Endothelial cell of umbilical vein (primary cell): ENCODE measurements around the gene IGFBP4. TPM values are rescaled to one million over a fixed set of nuclear protein-coding genes. Genes with fewer than 3 reads are reported as not detected.

ENCODE experiments used
- BruUV-seq: library from RNA; stranded (reverse); fragments of 400-500 nt; replicated peaks from 2 replicates; lab custom pipeline; 2021; lab: Mats Ljungman, UMichigan
- CTCF ChIA-PET: fragments of 300-600, 350-600 bp; sonication (Branson Sonifier 250); formaldehyde crosslinking; loops from one replicate; lab custom pipeline; 2021; ENCODE audit warnings: antibody characterized with exemption, inconsistent platforms; lab: Charles Lee
- POLR2A ChIA-PET: fragments of 300-600, 350-600 bp; sonication (Branson Sonifier 250); formaldehyde crosslinking; loops from one replicate; lab custom pipeline; 2021; ENCODE audit warnings: antibody characterized with exemption, inconsistent platforms; lab: Charles Lee
- DNase-seq: peaks from one replicate; pipeline ENCODE4 v3.0.0-alpha.2; 2011; ENCODE audit warnings: low read depth, low spot score
- FAIRE-seq: peaks from 2 replicates; lab custom pipeline; 2011; peaks lifted over from hg19 to GRCh38; lab: Jason Lieb, UNC
- H2AFZ ChIP-seq: 2 replicates; pipeline ENCODE4 v1.6.0; 2012; ENCODE audit warnings: low read depth, low read length, control low read depth, inconsistent platforms
- H3K27ac ChIP-seq: 2 replicates; pipeline ENCODE4 v1.5.1; 2011; ENCODE audit warnings: low read depth, mild to moderate bottlenecking, control low read depth, low read length, moderate library complexity; ENCODE audit not compliant: insufficient read depth
- H3K27me3 ChIP-seq, 2 experiments: 2 replicates each; pipeline versions ENCODE4 v1.6.0 to v1.6.1; 2011; ENCODE audit warnings: low read length in 2 of 2, mixed read lengths in 1 of 2; ENCODE audit not compliant: control insufficient read depth in 2 of 2, insufficient read depth in 2 of 2
- H3K36me3 ChIP-seq, 2 experiments: 2 replicates in 1 of 2; 3 replicates in 1 of 2; pipeline ENCODE4 v1.5.1; 2011; ENCODE audit warnings: low read length in 2 of 2, mild to moderate bottlenecking in 1 of 2, moderate library complexity in 1 of 2; ENCODE audit not compliant: control insufficient read depth in 2 of 2, insufficient read depth in 2 of 2; ENCODE audit errors: extremely low read depth in 1 of 2
- H3K4me1 ChIP-seq: 3 replicates; pipeline ENCODE4 v1.5.1; 2011; ENCODE audit warnings: mild to moderate bottlenecking, low read length; ENCODE audit not compliant: control insufficient read depth, insufficient read depth; ENCODE audit errors: extremely low read depth
- H3K4me2 ChIP-seq: 2 replicates; pipeline ENCODE4 v1.6.1; 2011; ENCODE audit warnings: low read length, control low read depth, mixed read lengths; ENCODE audit not compliant: insufficient read depth
- H3K4me3 ChIP-seq, 3 experiments: fragments of 200-600 bp in 1 of 3; sonication (generic), shearing (Covaris generic) in 1 of 3; replicated peaks in 1 of 3; 2 replicates each; pipeline ENCODE4 v1.5.1; 2011 to 2016; ENCODE audit warnings: control low read depth in 3 of 3, low read length in 3 of 3, mild to moderate bottlenecking in 2 of 3, inconsistent platforms in 1 of 3, low read depth in 1 of 3, moderate library complexity in 1 of 3; ENCODE audit not compliant: insufficient read depth in 1 of 3
- H3K79me2 ChIP-seq: 2 replicates; pipeline ENCODE4 v1.6.0; 2012; ENCODE audit warnings: low read length, inconsistent platforms; ENCODE audit not compliant: control insufficient read depth, insufficient read depth
- H3K9ac ChIP-seq: replicated peaks from 2 replicates; pipeline ENCODE3; 2011; ENCODE audit warnings: low read length, control low read depth; ENCODE audit not compliant: insufficient read depth; ENCODE audit errors: extremely low read depth
- H3K9me1 ChIP-seq: replicated peaks from 3 replicates; pipeline ENCODE4 v1.6.0; 2011; ENCODE audit warnings: mild to moderate bottlenecking, low read length; ENCODE audit not compliant: control insufficient read depth, insufficient read depth; ENCODE audit errors: extremely low read depth
- H3K9me3 ChIP-seq: replicated peaks from 2 replicates; pipeline ENCODE4 v1.5.1; 2012; ENCODE audit warnings: low read length, inconsistent platforms; ENCODE audit not compliant: control insufficient read depth, insufficient read depth
- H4K20me1 ChIP-seq: replicated peaks from 2 replicates; pipeline ENCODE3; 2011; ENCODE audit warnings: mild to moderate bottlenecking, low read length; ENCODE audit not compliant: control insufficient read depth, insufficient read depth; ENCODE audit errors: extremely low read depth
- EZH2 ChIP-seq: IDR thresholded peaks from 2 replicates; pipeline ENCODE4 v1.6.1; 2012; ENCODE audit warnings: borderline replicate concordance, low read depth, mild to moderate bottlenecking, moderate library complexity, low read length, inconsistent platforms; ENCODE audit not compliant: severe bottlenecking
- GATA2 ChIP-seq: IDR thresholded peaks from 2 replicates; pipeline ENCODE4 v1.7.0; 2011; ENCODE audit warnings: low read depth, mild to moderate bottlenecking, moderate library complexity, mixed read lengths, low read length; ENCODE audit not compliant: insufficient read length, insufficient read depth
- JUN ChIP-seq: IDR thresholded peaks from 2 replicates; pipeline ENCODE4 v1.6.1; 2011; ENCODE audit warnings: borderline replicate concordance, low read depth; ENCODE audit not compliant: insufficient read length, insufficient read depth
- MYC ChIP-seq: IDR thresholded peaks from one replicate; pipeline ENCODE4 v1.6.1; 2011; ENCODE audit warnings: mild to moderate bottlenecking, low read depth, low read length
- POLR2A ChIP-seq: IDR thresholded peaks from 2 replicates; pipeline ENCODE4 v1.6.1; 2012; ENCODE audit warnings: low read depth, mild to moderate bottlenecking, control low read depth, low read length
- POLR2AphosphoS5 ChIP-seq: IDR thresholded peaks from 2 replicates; pipeline ENCODE4 v1.6.1; 2012; ENCODE audit warnings: low read depth, mild to moderate bottlenecking, control low read depth, low read length, moderate library complexity; ENCODE audit not compliant: insufficient read depth
- dilution Hi-C: fragments of 300-500 bp; cut with MboI; formaldehyde crosslinking; loops from one replicate; pipeline ENCODE4 v1.15.0; 2019; ENCODE audit warnings: low sequenced_read_pairs; ENCODE audit not compliant: extremely low pct_ligation_motif_present
- intact Hi-C: fragments of 100-400 bp; cut with micrococcal nuclease; formaldehyde crosslinking; loops from one replicate; pipeline ENCODE4 v1.10.0; 2022
- polyA plus RNA-seq, 4 experiments: library from polyadenylated mRNA; depleted of rRNA in 3 of 4; stranded (reverse) in 3 of 4; unstranded in 1 of 4; fragments of >200 nt; gene quantifications; 2 replicates each; pipeline versions ENCODE4 v1.2.1 to v1.2.3, GENCODE V29; 2011 to 2012; ENCODE audit warnings: missing spikeins in 1 of 4
- total RNA-seq: library from RNA; stranded (reverse); gene quantifications from 2 replicates; pipeline ENCODE4 v1.2.3, GENCODE V29; 2021
- TF ChIP-seq, protein P1 (sequence below): IDR thresholded peaks from 2 replicates; pipeline ENCODE4 v1.6.1; 2011; ENCODE audit not compliant: insufficient read depth, insufficient read length
- TF ChIP-seq, protein P2 (sequence below), 2 donors: IDR thresholded peaks; 1 replicate in 1 of 2; 2 replicates in 1 of 2; pipeline ENCODE4 v1.5.1; 2011; ENCODE audit warnings: low read length in 2 of 2, mild to moderate bottlenecking in 2 of 2, moderate library complexity in 2 of 2, control low read depth in 1 of 2, inconsistent platforms in 1 of 2, low read depth in 1 of 2; ENCODE audit not compliant: insufficient read depth in 1 of 2; ENCODE audit errors: extremely low read depth in 1 of 2

Gene IGFBP4
- total and polyA plus RNA-seq, 2 donors (not counting 3 experiments of a cell fraction or from before 2014, with no cell fraction given) = 377 to 618 TPM

DNA sequence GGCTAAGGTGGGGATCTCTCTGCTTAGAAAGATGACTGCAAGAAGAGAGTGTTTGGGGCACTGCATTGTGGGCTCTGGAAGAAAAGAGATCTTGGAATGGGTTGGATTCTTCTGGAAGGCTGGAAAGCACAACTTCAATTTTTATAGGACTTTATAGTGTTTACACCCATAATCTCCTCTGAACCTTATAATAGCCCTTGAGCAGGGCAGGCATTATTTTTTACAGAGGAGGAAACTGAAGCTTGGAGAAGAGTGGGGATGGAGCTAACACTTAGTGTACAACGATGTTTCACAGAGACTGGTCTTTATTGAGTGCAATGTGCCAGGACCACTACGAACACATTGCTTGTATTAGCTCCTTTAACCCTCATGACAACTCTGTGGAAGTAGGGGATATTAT is 47.7 kb downstream of the IGFBP4 start:
- dilution Hi-C loops = no loop called here
- no peak overlapping the region for H3K9ac ChIP-seq

More for the DNA sequence above, 47.7 kb downstream of the IGFBP4 start:
- intact Hi-C loops = no loop called here
- BruUV-seq = no TSS peak
- DNase-seq (no peak), FAIRE-seq (no peak)
- Histone ChIP-seq H3K4me2 (no peak overlapping the region), H3K36me3 (no peaks in the 10 kb centered on the region), H4K20me1 (no peaks in the 10 kb centered on the region), H2AFZ (no peak overlapping the region), H3K4me1 (no peaks in the 10 kb centered on the region), H3K79me2 (no peaks in the 10 kb centered on the region), H3K9me1 (no peaks in the 10 kb centered on the region), H3K27ac (no peak overlapping the region), H3K4me3 (no peak overlapping the region), H3K9me3 (no peaks in the 10 kb centered on the region), H3K27me3 (peaks cover under 1 to 4% of the 10 kb centered on the region in 2 experiments)
- POLR2A ChIA-PET = no interaction called here
- TF ChIP-seq, protein P1, sequence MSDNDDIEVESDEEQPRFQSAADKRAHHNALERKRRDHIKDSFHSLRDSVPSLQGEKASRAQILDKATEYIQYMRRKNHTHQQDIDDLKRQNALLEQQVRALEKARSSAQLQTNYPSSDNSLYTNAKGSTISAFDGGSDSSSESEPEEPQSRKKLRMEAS = no peak
- TF ChIP-seq EZH2 = no peak
- no peak for TF ChIP-seq POLR2AphosphoS5
- no peak for TF ChIP-seq MYC
- no peak for TF ChIP-seq GATA2
- TF ChIP-seq JUN = no peak
- TF ChIP-seq, protein P2, sequence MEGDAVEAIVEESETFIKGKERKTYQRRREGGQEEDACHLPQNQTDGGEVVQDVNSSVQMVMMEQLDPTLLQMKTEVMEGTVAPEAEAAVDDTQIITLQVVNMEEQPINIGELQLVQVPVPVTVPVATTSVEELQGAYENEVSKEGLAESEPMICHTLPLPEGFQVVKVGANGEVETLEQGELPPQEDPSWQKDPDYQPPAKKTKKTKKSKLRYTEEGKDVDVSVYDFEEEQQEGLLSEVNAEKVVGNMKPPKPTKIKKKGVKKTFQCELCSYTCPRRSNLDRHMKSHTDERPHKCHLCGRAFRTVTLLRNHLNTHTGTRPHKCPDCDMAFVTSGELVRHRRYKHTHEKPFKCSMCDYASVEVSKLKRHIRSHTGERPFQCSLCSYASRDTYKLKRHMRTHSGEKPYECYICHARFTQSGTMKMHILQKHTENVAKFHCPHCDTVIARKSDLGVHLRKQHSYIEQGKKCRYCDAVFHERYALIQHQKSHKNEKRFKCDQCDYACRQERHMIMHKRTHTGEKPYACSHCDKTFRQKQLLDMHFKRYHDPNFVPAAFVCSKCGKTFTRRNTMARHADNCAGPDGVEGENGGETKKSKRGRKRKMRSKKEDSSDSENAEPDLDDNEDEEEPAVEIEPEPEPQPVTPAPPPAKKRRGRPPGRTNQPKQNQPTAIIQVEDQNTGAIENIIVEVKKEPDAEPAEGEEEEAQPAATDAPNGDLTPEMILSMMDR (IDR thresholded peaks at IDR 0.05; ENCODE audit: extremely low read depth in 1 of 2, insufficient read depth in 1 of 2, low read depth in 1 of 2, low read length in 2 of 2) = no peak
- no peak for TF ChIP-seq POLR2A
- CTCF ChIA-PET = interaction anchor here (1.0 to 2.4 kb wide), 4 partner anchors 14 to 69 kb away, joined by 3 to 26 read pairs (median 8); no protein-coding TSS in a partner anchor
